T-helper 9 cell (primary cell): ENCODE results near the gene MYADML2.
"Not testable (repeated sequence)": the region's sequence is repeated elsewhere in the genome, so short reads cannot be mapped to it uniquely, and the experiment has no call there.

Source experiments
- DNase-seq: peaks from one replicate; pipeline ENCODE4 v3.0.0-alpha.2; 2020

Gene MYADML2

GRCh38 chr17:81923302-81924260, 23.5 kb downstream of the MYADML2 start:
- no peak for DNase-seq

GRCh38 chr17:81922566-81923301, 24.3 kb downstream of the MYADML2 start:
- no peak for DNase-seq

- no peak for DNase-seq
These were observed 25.0 kb downstream of the MYADML2 start for GRCh38 chr17:81921996-81922565.

GRCh38 chr17:81921537-81921862, 25.5 kb downstream of the MYADML2 start:
- DNase-seq, result no peak

GRCh38 chr17:81920612-81921536, 26.2 kb downstream of the MYADML2 start:
- DNase-seq, result no peak

GRCh38 chr17:81918832-81919545, 28.0 kb downstream of the MYADML2 start:
- DNase-seq, result no peak

- not testable (repeated sequence) for DNase-seq
These were observed 28.7 kb downstream of the MYADML2 start for GRCh38 chr17:81918333-81918669.

- peak; percentile 79 for DNase-seq
These were observed 29.3 kb downstream of the MYADML2 start, which contains the start of gene SIRT7 for GRCh38 chr17:81917565-81918332. Gene SIRT7 (minus strand): TSS chr17:81918176. CDS start chr17:81918131, 45 bp downstream.

- no peak for DNase-seq
These were observed 30.6 kb downstream of the MYADML2 start for GRCh38 chr17:81916234-81917001.

GRCh38 chr17:81915331-81915730, 31.7 kb downstream of the MYADML2 start:
- no peak for DNase-seq

GRCh38 chr17:81914103-81914850, 32.8 kb downstream of the MYADML2 start:
- DNase-seq, result no peak

- DNase-seq, result no peak
These were observed 33.5 kb downstream of the MYADML2 start for GRCh38 chr17:81913394-81914102.

- DNase-seq, result no peak
These were observed 34.4 kb downstream of the MYADML2 start for GRCh38 chr17:81912441-81913309.

- no peak for DNase-seq
These were observed 35.1 kb downstream of the MYADML2 start for GRCh38 chr17:81911969-81912368.

- peak; percentile 92 for DNase-seq
These were observed 35.6 kb downstream of the MYADML2 start, which contains the start of gene PCYT2 for GRCh38 chr17:81911277-81911961. Gene PCYT2 (minus strand): TSS chr17:81911399. CDS start chr17:81911355, 44 bp downstream.

- no peak for DNase-seq
These were observed 36.2 kb downstream of the MYADML2 start for GRCh38 chr17:81910840-81911276.
